Heart left ventricle (tissue), 16 donors: Measurements from ENCODE around the gene CALU. TPM values are rescaled to one million over a fixed set of nuclear protein-coding genes. Genes with fewer than 3 reads are reported as not detected.

Source experiments
- ATAC-seq, 4 donors: fragments of 200-7000 bp; cut with Tn5 transposase; one replicate each; pipeline ENCODE4 v1.9.1; 2020 to 2022; ENCODE audit warnings: moderate library complexity in 4 of 4, mild to moderate bottlenecking in 3 of 4, moderate number of reproducible peaks in 1 of 4
- DNase-seq, 5 donors: peaks; one replicate each; pipeline ENCODE4 v3.0.0-alpha.2; 2020
- H3K27ac ChIP-seq, 12 donors: fragments of 200-600 bp; sonication (generic) in 4 of 12; one replicate each; pipeline versions ENCODE4 v1.5.0 to v1.8.0; 2016 to 2022; ENCODE audit warnings: mild to moderate bottlenecking in 2 of 12
- H3K27me3 ChIP-seq, 9 donors: fragments of 200-600 bp; sonication (generic) in 2 of 9; one replicate each; pipeline versions ENCODE4 v1.5.1 to v1.8.0; 2016 to 2022; ENCODE audit warnings: mild to moderate bottlenecking in 3 of 9
- H3K36me3 ChIP-seq, 9 donors: fragments of 200-600 bp; sonication (generic) in 2 of 9; one replicate each; pipeline versions ENCODE4 v1.5.0 to v1.8.0; 2018 to 2022; ENCODE audit warnings: mild to moderate bottlenecking in 2 of 9
- H3K4me1 ChIP-seq, 12 donors: fragments of 200-600 bp; sonication (generic) in 4 of 12; one replicate each; pipeline versions ENCODE4 v1.5.0 to v1.8.0; 2016 to 2022; ENCODE audit warnings: mild to moderate bottlenecking in 3 of 12
- H3K4me3 ChIP-seq, 12 donors: fragments of 200-600 bp; sonication (generic) in 4 of 12; one replicate each; pipeline versions ENCODE4 v1.5.0 to v1.8.0; 2017 to 2022; ENCODE audit warnings: mild to moderate bottlenecking in 9 of 12, moderate library complexity in 4 of 12
- H3K9me3 ChIP-seq, 12 donors: fragments of 200-600 bp; sonication (generic) in 4 of 12; one replicate each; pipeline versions ENCODE4 v1.5.0 to v1.8.0; 2016 to 2022; ENCODE audit warnings: mild to moderate bottlenecking in 1 of 12
- CTCF ChIP-seq, 12 donors: fragments of 200-600 bp; sonication (generic) in 4 of 12; IDR thresholded peaks; one replicate each; pipeline versions ENCODE4 v1.5.0 to v1.8.0; 2018 to 2022; ENCODE audit warnings: antibody characterized with exemption in 12 of 12, mild to moderate bottlenecking in 5 of 12
- POLR2A ChIP-seq, 2 donors: fragments of 450-650 bp; IDR thresholded peaks; one replicate each; pipeline ENCODE4 v1.6.1; 2017; ENCODE audit warnings: antibody characterized with exemption in 2 of 2, mild to moderate bottlenecking in 2 of 2, moderate library complexity in 2 of 2
- WGBS, 4 donors: extraction: QIAGEN DNeasy Blood & Tissue Kit in 2 of 4; methylation state at CpG; one replicate each; pipeline versions ENCODE4 v1.1.5 to v1.1.7; 2013 to 2018; 5-methylcytosine and 5-hydroxymethylcytosine counted together
- intact Hi-C, 10 donors: fragments of 100-400 bp; cut with DNase I; formaldehyde crosslinking; loops; one replicate each; pipeline versions ENCODE4 v1.11.1 to v1.14.2; 2022
- polyA plus RNA-seq, 2 donors: library from polyadenylated mRNA; stranded (reverse); fragments of 200-250 nt; gene quantifications; one replicate each; pipeline ENCODE4 v1.2.3, GENCODE V29; 2013
- total RNA-seq, 9 donors: library from RNA; depleted of rRNA in 2 of 9; stranded (reverse); fragments of >200 nt in 2 of 9; fragmentation: NEBNext Ultra II Directional in 3 of 9; extraction: Animal tissue kit (Norgen Biotek cat#: 25700) in 3 of 9; gene quantifications; one replicate each; pipeline versions ENCODE4 v1.1.0 to v1.2.4, GENCODE V29; 2016 to 2023
- donor health status: ischemic (EF 13 %, LVEDD 7.1; RV severe dilation, severe dysfunction).
- donor health status: healthy with polysubstance abuse.
- donor health status: DM: no; HTN: yes; CAD: no.
- donor health status: DM: no; HTN: no; CAD: no.
- donor health status: ischemic (EF 25% LVEDD 6.9; RV normal size, moderate dysfunction).
- donor health status: ischemic (EF 25% LVEDD 5.7; RV mildly dilated, moderate dysfunction).
- donor health status: healthy.
- donor health status: DM: yes; HTN: yes; CAD: no.
- donor health status: ischemic (EF 35%, LVEDD 5.7; RV mildly dilated, moderate dysfunction).
- donor health status: nonischemic (EF 11% LVEDD 7.7; RV severe dilation, severe dysfunction).
- donor health status: DM: yes; HTN: yes; CAD: no.
- donor health status: PGD.
- donor health status: ischemic (EF 29% LVEDD 5.4; RV normal size, mild dysfunction).
- donor health status: nonischemic (EF 23%, LVEDD 6.1; RV moderate dilation, normal function).

The CALU gene
- total and polyA plus RNA-seq, 11 donors = 51.4 to 689 (median 257) TPM

GRCh38 chr7:128755075-128755818, 16.1 kb downstream of the CALU start:
- Histone ChIP-seq H3K4me1 (peaks cover 4 to 44% (median 18%) of the 10 kb centered on the region in 12 donors), H3K9me3 (no peaks in the 10 kb centered on the region), H3K4me3 (peak overlapping the region in 1 of 12 donors; percentile 16), H3K27me3 (no peaks in the 10 kb centered on the region), H3K36me3 (peaks cover 0 to 97% (median 82%) of the 10 kb centered on the region in 9 donors), H3K27ac (peak overlapping the region; percentile 27 to 85 (median 60))
- 63 to 81% (median 71%) methylated on average over 2 of the region's 2 CpGs for WGBS, 4 donors
- no peak for DNase-seq
- TF ChIP-seq CTCF (IDR thresholded peaks at IDR 0.05) (no peak), POLR2A (IDR thresholded peaks at IDR 0.05) (no peak)
- ATAC-seq = peak in 1 of 4 donors; percentile 19
- intact Hi-C loops = loop anchor here in 2 of 10 donors (5.0 to 10.0 kb wide), 2 partner anchors 70 to 77 kb away; partner anchors contain the start of gene FLNC (in 1 of the 2)

GRCh38 chr7:128755819-128756476, 16.8 kb downstream of the CALU start:
- H3K36me3 ChIP-seq = peaks cover 0 to 97% (median 82%) of the 10 kb centered on the region in 9 donors
- H3K27ac ChIP-seq = peak overlapping the region; percentile 27 to 85 (median 60)
- peaks cover 4 to 44% (median 18%) of the 10 kb centered on the region in 12 donors for H3K4me1 ChIP-seq
- no peak for TF ChIP-seq POLR2A (IDR thresholded peaks at IDR 0.05)
- no peak for TF ChIP-seq CTCF (IDR thresholded peaks at IDR 0.05)
- H3K27me3 ChIP-seq = no peaks in the 10 kb centered on the region
- ATAC-seq (peak; percentile 39 to 78 (median 60)), DNase-seq (no peak)
- intact Hi-C loops = loop anchor here in 2 of 10 donors (5.0 to 10.0 kb wide), 2 partner anchors 69 to 76 kb away; partner anchors contain the start of gene FLNC (in 1 of the 2)
- H3K4me3 ChIP-seq = no peak overlapping the region
- 47 to 59% (median 51%) methylated on average over 5 of the region's 5 CpGs for WGBS, 4 donors
- H3K9me3 ChIP-seq = no peaks in the 10 kb centered on the region

GRCh38 chr7:128757203-128757602, 18.0 kb downstream of the CALU start:
- Histone ChIP-seq H3K27me3 (no peaks in the 10 kb centered on the region), H3K36me3 (peaks cover 0 to 97% (median 82%) of the 10 kb centered on the region in 9 donors), H3K27ac (peak overlapping the region in 7 of 12 donors; percentile 35 to 85 (median 65)), H3K4me1 (peaks cover under 1 to 41% (median 14%) of the 10 kb centered on the region in 12 donors), H3K9me3 (no peaks in the 10 kb centered on the region), H3K4me3 (no peak overlapping the region)
- WGBS, 4 donors = 49 to 65% (median 52%) methylated on average over 2 of the region's 2 CpGs
- TF ChIP-seq POLR2A (IDR thresholded peaks at IDR 0.05) = no peak
- TF ChIP-seq CTCF (IDR thresholded peaks at IDR 0.05) = no peak
- ATAC-seq = no peak
- intact Hi-C loops = loop anchor here in 2 of 10 donors (5.0 to 10.0 kb wide), 2 partner anchors 68 to 75 kb away; partner anchors contain the start of gene FLNC (in 1 of the 2)
- DNase-seq = no peak

GRCh38 chr7:128758553-128758952, 19.4 kb downstream of the CALU start:
- Histone ChIP-seq H3K27me3 (no peaks in the 10 kb centered on the region), H3K9me3 (no peaks in the 10 kb centered on the region), H3K4me1 (peaks cover 0 to 29% (median 10%) of the 10 kb centered on the region in 12 donors), H3K4me3 (no peak overlapping the region), H3K36me3 (peaks cover 0 to 97% (median 82%) of the 10 kb centered on the region in 9 donors), H3K27ac (peak overlapping the region in 1 of 12 donors; percentile 85)
- TF ChIP-seq POLR2A (IDR thresholded peaks at IDR 0.05) (no peak), CTCF (IDR thresholded peaks at IDR 0.05) (no peak)
- DNase-seq = no peak
- 94 to 100% (median 96%) methylated on average over 1 of the region's 1 CpG for WGBS, 4 donors
- intact Hi-C loops = loop anchor here in 2 of 10 donors (5.0 to 10.0 kb wide), 2 partner anchors 66 to 74 kb away; partner anchors contain the start of gene FLNC (in 1 of the 2)
- no peak for ATAC-seq
